NB4 (cell line): ENCODE data around the gene CLSTN3.

Source experiments
- DNase-seq: peaks from one replicate; pipeline ENCODE4 v3.0.0; 2010; ENCODE audit warnings: low read depth
- H3K4me3 ChIP-seq: one replicate; pipeline ENCODE4 v1.5.1; 2011; ENCODE audit warnings: mild to moderate bottlenecking, low read depth, low read length, moderate library complexity
- MYC ChIP-seq: IDR thresholded peaks from 2 replicates; pipeline ENCODE4 v1.6.1; 2011; ENCODE audit warnings: low read depth, low read length
- POLR2A ChIP-seq: IDR thresholded peaks from 2 replicates; pipeline ENCODE4 v1.6.1; 2011; ENCODE audit warnings: mild to moderate bottlenecking; ENCODE audit not compliant: insufficient read length; ENCODE audit errors: extremely low read depth
- TF ChIP-seq, protein P1 (sequence below): IDR thresholded peaks from one replicate; pipeline ENCODE4 v1.5.1; 2012; ENCODE audit warnings: low read depth, low read length
- TF ChIP-seq, protein P2 (sequence below): IDR thresholded peaks from 2 replicates; pipeline ENCODE4 v1.6.1; 2011; ENCODE audit warnings: low read depth, low read length

Gene CLSTN3

DNA sequence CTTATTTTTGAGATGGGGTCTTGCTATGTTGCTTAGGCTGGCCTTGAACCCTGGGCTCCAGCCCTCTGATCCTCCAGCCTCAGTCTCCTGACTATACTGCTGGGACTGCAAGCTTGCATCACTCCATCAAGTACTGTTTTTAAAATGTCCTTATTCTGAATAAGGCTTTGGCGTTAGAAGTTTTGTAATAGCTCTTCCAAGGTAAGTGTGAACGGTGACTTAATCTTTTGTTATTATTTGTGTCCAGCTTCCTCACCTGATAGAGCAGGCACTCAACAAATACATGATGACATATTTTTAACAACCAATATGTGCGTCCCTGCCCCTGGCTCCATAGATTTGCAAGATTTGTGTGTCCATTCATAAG, 22.6 kb upstream of the CLSTN3 start:
- H3K4me3 ChIP-seq, result peak overlapping the region; percentile 67
- no peak for DNase-seq
- TF ChIP-seq, protein P1, sequence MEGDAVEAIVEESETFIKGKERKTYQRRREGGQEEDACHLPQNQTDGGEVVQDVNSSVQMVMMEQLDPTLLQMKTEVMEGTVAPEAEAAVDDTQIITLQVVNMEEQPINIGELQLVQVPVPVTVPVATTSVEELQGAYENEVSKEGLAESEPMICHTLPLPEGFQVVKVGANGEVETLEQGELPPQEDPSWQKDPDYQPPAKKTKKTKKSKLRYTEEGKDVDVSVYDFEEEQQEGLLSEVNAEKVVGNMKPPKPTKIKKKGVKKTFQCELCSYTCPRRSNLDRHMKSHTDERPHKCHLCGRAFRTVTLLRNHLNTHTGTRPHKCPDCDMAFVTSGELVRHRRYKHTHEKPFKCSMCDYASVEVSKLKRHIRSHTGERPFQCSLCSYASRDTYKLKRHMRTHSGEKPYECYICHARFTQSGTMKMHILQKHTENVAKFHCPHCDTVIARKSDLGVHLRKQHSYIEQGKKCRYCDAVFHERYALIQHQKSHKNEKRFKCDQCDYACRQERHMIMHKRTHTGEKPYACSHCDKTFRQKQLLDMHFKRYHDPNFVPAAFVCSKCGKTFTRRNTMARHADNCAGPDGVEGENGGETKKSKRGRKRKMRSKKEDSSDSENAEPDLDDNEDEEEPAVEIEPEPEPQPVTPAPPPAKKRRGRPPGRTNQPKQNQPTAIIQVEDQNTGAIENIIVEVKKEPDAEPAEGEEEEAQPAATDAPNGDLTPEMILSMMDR, result no peak

DNA sequence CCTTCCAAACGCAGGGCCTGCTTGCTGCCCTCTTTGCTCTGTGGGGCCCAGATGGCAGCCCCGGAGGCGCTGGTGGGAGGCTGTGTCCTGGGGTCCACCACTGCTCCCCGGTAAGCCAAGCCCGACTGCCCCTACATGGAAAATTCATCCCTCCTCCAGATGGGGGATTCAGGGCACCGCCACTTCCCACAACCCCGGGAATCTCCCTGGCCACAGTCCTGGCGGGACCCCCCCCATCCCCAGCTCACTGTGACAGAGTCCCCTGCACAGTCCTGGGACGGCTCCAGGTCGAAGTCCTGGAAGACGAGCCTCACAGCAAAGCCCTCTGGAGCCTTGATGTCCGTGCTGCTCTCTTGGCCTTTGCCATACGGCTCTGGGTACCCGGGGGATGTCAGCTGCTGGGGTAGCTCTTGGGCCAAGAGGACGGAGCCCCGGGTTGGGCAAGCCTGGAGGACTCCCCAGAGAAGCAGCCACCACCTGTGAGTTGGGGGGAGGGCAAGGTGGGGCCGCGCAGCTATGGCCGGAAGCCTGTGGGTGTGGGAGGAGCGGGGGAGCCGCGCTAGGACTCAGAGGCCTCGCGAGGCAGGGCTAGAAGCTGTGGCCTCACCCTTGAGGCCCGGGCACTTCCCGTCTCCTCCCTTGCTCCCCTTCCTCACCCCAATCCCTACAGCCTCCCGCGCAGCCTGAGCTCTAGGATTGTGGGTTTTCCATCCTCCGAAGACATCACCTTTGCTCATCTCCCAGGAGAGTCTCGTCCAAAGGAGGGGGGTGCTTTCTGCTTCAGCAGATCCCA, 22.0 kb upstream of the CLSTN3 start:
- TF ChIP-seq, protein P1, result no peak
- TF ChIP-seq POLR2A (peak; percentile 26), MYC (peak; percentile 70)
- TF ChIP-seq, protein P2, sequence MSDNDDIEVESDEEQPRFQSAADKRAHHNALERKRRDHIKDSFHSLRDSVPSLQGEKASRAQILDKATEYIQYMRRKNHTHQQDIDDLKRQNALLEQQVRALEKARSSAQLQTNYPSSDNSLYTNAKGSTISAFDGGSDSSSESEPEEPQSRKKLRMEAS, result peak; percentile 63
- peak; percentile 92 for DNase-seq
- peak overlapping the region; percentile 67 for H3K4me3 ChIP-seq

DNA sequence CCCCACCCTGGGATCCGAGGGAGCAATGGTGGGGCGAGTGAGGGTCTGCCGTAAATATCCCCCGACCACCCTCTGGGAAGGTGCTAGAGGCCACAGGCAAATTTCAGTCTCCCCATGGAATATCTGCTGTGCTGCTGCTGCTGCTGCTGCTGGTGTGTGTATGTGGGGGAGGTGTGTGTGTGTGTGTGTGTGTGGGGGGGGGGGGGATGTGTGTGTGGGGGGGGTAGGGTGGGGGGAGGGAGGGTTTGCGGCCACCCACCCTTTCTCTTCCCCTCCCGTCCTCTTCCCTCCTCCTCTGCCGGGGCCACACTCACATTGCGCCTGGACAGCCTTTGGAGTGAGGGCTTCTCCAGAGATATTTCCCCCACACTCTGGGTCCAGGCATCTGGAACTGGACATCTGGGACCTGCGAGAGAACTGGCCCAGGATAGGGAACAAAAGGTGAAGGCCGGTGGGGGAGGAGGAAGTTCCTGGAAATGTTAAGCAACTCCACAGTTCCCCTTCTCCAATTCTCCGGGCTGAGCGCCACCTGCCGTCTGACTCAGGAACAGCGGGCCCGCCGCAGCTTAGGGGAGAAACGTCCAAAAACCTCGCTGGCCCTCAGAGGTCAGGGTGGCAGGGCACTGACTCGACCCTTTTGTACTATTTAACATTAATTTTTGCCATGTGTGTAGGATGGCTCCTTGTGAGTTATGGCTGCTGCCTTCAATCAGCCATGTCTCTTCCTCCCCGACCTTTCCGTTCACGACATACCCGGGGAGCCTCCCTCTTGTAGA, 21.2 kb upstream of the CLSTN3 start, which contains the start of gene C1RL:
TSS of gene C1RL (minus strand) at position 419 of the 776 bp plus-strand sequence. CDS start at position 385, 34 bp downstream.
- DNase-seq, result peak; percentile 82
- TF ChIP-seq, protein P2, result no peak
- TF ChIP-seq MYC (0 out of 2 replicates have a peak, but pooled peaks have one; percentile 23), POLR2A (peak; percentile 10)
- TF ChIP-seq, protein P1, result peak; percentile 93
- H3K4me3 ChIP-seq, result peak within 1 kb of the TSS; percentile 67

DNA sequence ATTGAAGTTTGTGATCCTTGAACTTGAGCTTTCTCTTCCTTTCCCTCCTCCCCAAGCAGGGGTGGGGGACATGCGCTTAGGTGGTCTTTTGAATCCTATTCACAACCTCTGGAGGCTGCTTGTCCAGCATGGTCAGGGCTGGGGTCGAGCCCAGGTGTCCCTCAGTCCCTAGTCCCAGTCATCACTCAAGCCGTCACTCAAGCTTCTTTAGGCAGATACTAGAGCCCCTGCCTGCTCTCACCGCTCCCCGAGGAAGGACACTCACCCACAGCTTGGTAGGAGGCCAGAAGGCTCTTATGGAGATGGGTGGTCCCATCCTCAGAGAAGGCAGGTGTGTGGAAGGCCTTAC, 20.6 kb upstream of the CLSTN3 start:
- DNase-seq, result no peak
- H3K4me3 ChIP-seq, result peak overlapping the region; percentile 67
- TF ChIP-seq MYC, result no peak
- TF ChIP-seq, protein P1, result no peak
- TF ChIP-seq, protein P2, result no peak
- TF ChIP-seq POLR2A, result no peak

DNA sequence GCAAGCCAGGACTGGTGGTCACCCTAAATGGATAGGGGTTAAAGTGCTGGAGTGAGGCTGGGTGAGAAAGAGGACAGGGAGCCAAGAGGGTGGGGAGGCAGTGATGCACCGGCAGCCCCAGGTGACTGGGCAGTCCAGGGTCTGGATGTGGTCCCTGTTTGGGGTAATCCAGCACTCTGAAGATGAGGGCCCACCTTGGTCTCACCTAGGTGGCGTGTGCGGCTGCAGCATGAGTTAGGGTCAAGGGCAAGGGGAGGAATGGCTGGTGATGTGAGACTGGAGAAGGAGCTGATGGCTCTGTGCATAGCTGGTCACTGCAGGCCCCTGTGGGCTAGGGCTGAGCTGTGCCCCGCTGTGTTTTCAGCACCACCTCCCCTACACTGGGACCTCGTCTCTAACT, 19.5 kb upstream of the CLSTN3 start:
- no peak for TF ChIP-seq POLR2A
- TF ChIP-seq MYC, result no peak
- TF ChIP-seq, protein P1, result no peak
- TF ChIP-seq, protein P2, result no peak
- H3K4me3 ChIP-seq, result no peak overlapping the region
- no peak for DNase-seq
